HepG2 (cell line): ENCODE results near the gene EIF4E. TPM values are rescaled to one million over a fixed set of nuclear protein-coding genes. Genes with fewer than 3 reads are reported as not detected.

Experiments
- ATAC-seq: fragments of 200-7000 bp; cut with Tn5 transposase; 3 replicates; pipeline ENCODE4 v1.9.1; 2020; ENCODE audit warnings: mild to moderate bottlenecking, moderate library complexity
- BruUV-seq: library from RNA; stranded (reverse); fragments of 400-500 nt; replicated peaks from 2 replicates; lab custom pipeline; 2021; lab: Mats Ljungman, UMichigan
- CTCF ChIA-PET: fragments of 300-600 bp; formaldehyde crosslinking; extraction: SDS; loops from one replicate; lab custom pipeline; 2021; ENCODE audit warnings: low total read pairs, inconsistent platforms, low intra/inter-chr PET ratio; lab: Yijun Ruan, JAX
- POLR2A ChIA-PET: fragments of 350-600 bp; sonication (Branson Sonifier 250); formaldehyde crosslinking; loops from one replicate; lab custom pipeline; 2020; ENCODE audit warnings: antibody characterized with exemption, inconsistent platforms; lab: Yijun Ruan, JAX
- DNase-seq: peaks from one replicate; pipeline ENCODE4 v3.0.0-alpha.2; 2015; ENCODE audit warnings: low spot score
- FAIRE-seq: peaks from 3 replicates; lab custom pipeline; 2011; peaks lifted over from hg19 to GRCh38; lab: Jason Lieb, UNC
- H2AFZ ChIP-seq: one replicate; pipeline ENCODE4 v1.6.1; 2011; ENCODE audit warnings: low read length, inconsistent platforms
- H3K27ac ChIP-seq: fragments of 300-600 bp; 3 replicates; pipeline ENCODE4 v1.8.0; 2011; ENCODE audit warnings: mixed run types, mild to moderate bottlenecking, mixed read lengths, low read length, inconsistent platforms; ENCODE audit not compliant: insufficient read depth; ENCODE audit errors: extremely low read length
- H3K27me3 ChIP-seq, 2 experiments: fragments of 200-600 bp in 1 of 2; 2 replicates in 1 of 2; 3 replicates in 1 of 2; pipeline versions ENCODE4 v1.6.0 to v1.8.0; 2011; ENCODE audit warnings: low read length in 2 of 2, mild to moderate bottlenecking in 2 of 2, moderate library complexity in 2 of 2, inconsistent platforms in 1 of 2; ENCODE audit not compliant: insufficient read depth in 2 of 2, control insufficient read depth in 1 of 2
- H3K36me3 ChIP-seq, 2 experiments: fragments of 200-600 bp in 1 of 2; replicated peaks in 1 of 2; 2 replicates in 1 of 2; 3 replicates in 1 of 2; pipeline versions ENCODE4 v1.5.1 to v1.8.0; 2011; ENCODE audit warnings: low read length in 2 of 2, inconsistent platforms in 1 of 2; ENCODE audit not compliant: insufficient read depth in 2 of 2, control insufficient read depth in 1 of 2
- H3K4me1 ChIP-seq: 2 replicates; pipeline ENCODE4 v1.5.1; 2012; ENCODE audit warnings: low read length, inconsistent platforms; ENCODE audit not compliant: insufficient read depth
- H3K4me2 ChIP-seq: 2 replicates; pipeline ENCODE4 v1.6.0; 2011; ENCODE audit warnings: low read depth, low read length, inconsistent platforms
- H3K4me3 ChIP-seq, 3 experiments: fragments of 200-600 bp in 1 of 3; sonication (generic), shearing (Covaris generic) in 1 of 3; replicated peaks in 1 of 3; 2 replicates each; pipeline ENCODE4 v1.5.1; 2011 to 2016; ENCODE audit warnings: low read length in 3 of 3, inconsistent platforms in 2 of 3, low read depth in 2 of 3, mild to moderate bottlenecking in 2 of 3, control low read depth in 1 of 3, mixed read lengths in 1 of 3; ENCODE audit not compliant: insufficient read depth in 1 of 3
- H3K79me2 ChIP-seq: one replicate; pipeline ENCODE4 v1.6.1; 2011; ENCODE audit warnings: low read length, inconsistent platforms; ENCODE audit not compliant: insufficient read depth
- H3K9ac ChIP-seq: 2 replicates; pipeline ENCODE4 v1.6.0; 2011; ENCODE audit warnings: mild to moderate bottlenecking, low read depth, low read length, inconsistent platforms; ENCODE audit not compliant: insufficient read depth
- H3K9me3 ChIP-seq: 2 replicates; pipeline ENCODE4 v1.5.1; 2012; ENCODE audit warnings: mild to moderate bottlenecking, low read length
- H4K20me1 ChIP-seq: 2 replicates; pipeline ENCODE4 v1.6.0; 2011; ENCODE audit warnings: inconsistent platforms, mild to moderate bottlenecking, low read length, moderate library complexity; ENCODE audit not compliant: insufficient read depth
- ARNT2 ChIP-seq: sonication (generic); formaldehyde crosslinking; IDR thresholded peaks from 2 replicates; pipeline ENCODE4 v1.8.0; 2022; ENCODE audit warnings: mild to moderate bottlenecking, low read depth, missing genetic modification reagents, moderate library complexity
- CREB1 ChIP-seq, 2 experiments: fragments of 450-650 bp in 1 of 2; IDR thresholded peaks; 2 replicates each; pipeline ENCODE4 v1.6.1; 2016 to 2017; ENCODE audit warnings: control low read depth in 1 of 2, mild to moderate bottlenecking in 1 of 2, missing compliant biosample characterization in 1 of 2, missing genetic modification characterization in 1 of 2
- HMGXB3 ChIP-seq: sonication (generic); formaldehyde crosslinking; IDR thresholded peaks from 2 replicates; pipeline ENCODE4 v1.4.0; 2020; ENCODE audit warnings: missing genetic modification reagents, borderline replicate concordance
- MXI1 ChIP-seq: IDR thresholded peaks from 3 replicates; pipeline ENCODE4 v1.6.1; 2012; ENCODE audit warnings: low read depth, low read length, inconsistent platforms, borderline replicate concordance
- NFYC ChIP-seq: IDR thresholded peaks from 2 replicates; pipeline ENCODE4 v1.6.1; 2016; ENCODE audit warnings: missing genetic modification reagents, missing compliant biosample characterization
- NR3C1 ChIP-seq: sonication (generic); formaldehyde crosslinking; IDR thresholded peaks from 2 replicates; pipeline ENCODE4 v1.4.0; 2020; ENCODE audit warnings: missing genetic modification reagents
- PHF8 ChIP-seq: sonication (generic); formaldehyde crosslinking; IDR thresholded peaks from 2 replicates; pipeline ENCODE4 v1.5.0; 2020; ENCODE audit warnings: missing genetic modification reagents
- RARA ChIP-seq: IDR thresholded peaks from 2 replicates; pipeline ENCODE4 v1.6.1; 2016; ENCODE audit warnings: missing genetic modification reagents, missing compliant biosample characterization
- RFX5 ChIP-seq: IDR thresholded peaks from 2 replicates; pipeline ENCODE4 v1.6.1; 2011; ENCODE audit warnings: low read depth, low read length, improper control_type of control experiment
- STAT6 ChIP-seq: sonication (generic); formaldehyde crosslinking; IDR thresholded peaks from 2 replicates; pipeline ENCODE4 v1.4.0; 2020; ENCODE audit warnings: missing genetic modification reagents, mild to moderate bottlenecking, borderline replicate concordance
- TGIF2 ChIP-seq: IDR thresholded peaks from 2 replicates; pipeline ENCODE4 v1.6.1; 2016; ENCODE audit warnings: control low read depth, missing compliant biosample characterization
- U2AF2 ChIP-seq: fragments of 200-400 bp; formaldehyde crosslinking; IDR thresholded peaks from 2 replicates; pipeline ENCODE4 v1.6.1; 2017; ENCODE audit warnings: low read depth, mild to moderate bottlenecking, low read length
- ZFP36 ChIP-seq: fragments of 150-350 bp; IDR thresholded peaks from 2 replicates; pipeline ENCODE4 v1.6.1; 2018; ENCODE audit warnings: borderline replicate concordance, low read length, low read depth; ENCODE audit not compliant: partially characterized antibody
- ZKSCAN1 ChIP-seq: fragments of 150-350 bp; IDR thresholded peaks from 2 replicates; pipeline ENCODE4 v1.6.1; 2014; ENCODE audit warnings: low read length
- ZNF251 ChIP-seq: sonication (generic); formaldehyde crosslinking; IDR thresholded peaks from 2 replicates; pipeline ENCODE4 v1.9.0; 2021; ENCODE audit warnings: mild to moderate bottlenecking, missing genetic modification reagents
- ZNF703 ChIP-seq: sonication (generic); formaldehyde crosslinking; IDR thresholded peaks from 2 replicates; pipeline ENCODE4 v1.5.1; 2020; ENCODE audit warnings: missing genetic modification reagents, mild to moderate bottlenecking, moderate library complexity, borderline replicate concordance
- WGBS: methylation state at CpG from one replicate; pipeline ENCODE4 v1.1.6; 2017; ENCODE audit warnings: low lambda C conversion rate; 5-methylcytosine and 5-hydroxymethylcytosine counted together
- in situ Hi-C: cut with HindIII; loops from 2 replicates; pipeline ENCODE4 v1.10.0; 2017; ENCODE audit warnings: low pct_unique_long_range_greater_than_20kb; ENCODE audit not compliant: extremely low pct_ligation_motif_present
- intact Hi-C: fragments of 100-400 bp; cut with micrococcal nuclease; formaldehyde crosslinking; loops from one replicate; pipeline ENCODE4 v1.10.0; 2022; ENCODE audit not compliant: unreplicated experiment
- polyA plus RNA-seq, 8 experiments: library from polyadenylated mRNA; depleted of rRNA in 3 of 8; stranded (reverse) in 7 of 8; unstranded in 1 of 8; fragments of >200 nt; fragmentation: Illumina TruSeq in 4 of 8; extraction: Trizol in 4 of 8; gene quantifications; 2 replicates each; pipeline versions ENCODE4 v1.2.1 to v1.2.3, GENCODE V29; 2011 to 2016; ENCODE audit warnings: low read depth in 4 of 8, missing spikeins in 1 of 8, mixed read lengths in 1 of 8; ENCODE audit not compliant: insufficient read depth in 1 of 8
- total RNA-seq, 5 experiments: library from RNA; depleted of rRNA; stranded (reverse); fragments of >200 nt; fragmentation: Illumina TruSeq; extraction: Trizol; gene quantifications; 2 replicates each; pipeline ENCODE4 v1.2.3, GENCODE V29; 2016; ENCODE audit warnings: low read depth in 1 of 5

Gene EIF4E
- total and polyA plus RNA-seq, 2 of the 13 experiments (the other 11 are each of a cell fraction or from before 2014, with no cell fraction given), result 50.8 to 194 TPM

GRCh38 chr4:98929341-98930267 lies 671 bp upstream of the EIF4E start:
- Histone ChIP-seq H3K4me2 (peak overlapping the region; percentile 91), H4K20me1 (peaks cover 20% of the 10 kb centered on the region), H2AFZ (peak overlapping the region; percentile 92), H3K79me2 (peaks cover 40% of the 10 kb centered on the region), H3K27me3 (no peaks in the 10 kb centered on the region; a peak in 1 of 5 replicates), H3K9me3 (no peaks in the 10 kb centered on the region), H3K9ac (peak overlapping the region; percentile 83), H3K36me3 (0 out of 5 replicates have a peak, but pooled peaks cover 2 to 5% of the 10 kb centered on the region in 2 experiments), H3K27ac (peak overlapping the region; percentile 95), H3K4me1 (peaks cover 33% of the 10 kb centered on the region), H3K4me3 (peak overlapping the region; percentile 65 to 99 (median 77))
- ChIA-PET CTCF (no interaction called here), POLR2A (interaction anchor here (0.6 to 3.4 kb wide), 11 partner anchors 8 to 934 kb away, joined by 3 to 31 read pairs (median 5); partner anchors contain the start of genes ADH4, ADH5, METAP1 and RAP1GDS1)
- BruUV-seq, result TSS peak; percentile 94
- in situ Hi-C loops, result no loop called here
- 2% methylated on average over 41 of the region's 44 CpGs for WGBS
- DNase-seq, result peak; percentile 40
- FAIRE-seq, result no peak
- peak; percentile 79 for ATAC-seq
- intact Hi-C loops, result loop anchor here (1.0 to 10.0 kb wide), 6 partner anchors 66 to 786 kb away; partner anchors contain the start of genes ADH5, METAP1 and STPG2
- TF ChIP-seq PHF8 (peak; percentile 70), HMGXB3 (CRISPR knock-in tag) (no peak), ARNT2 (no peak; the same call in 1 of the 2 replicates), STAT6 (peak; percentile 80; the same call in 1 of the 2 replicates), MXI1 (peak; percentile 62; the same call in 2 of the 3 replicates), ZNF251 (CRISPR knock-in tag) (no peak), RFX5 (peak; percentile 30; the same call in 1 of the 2 replicates), U2AF2 (no peak), CREB1 (IDR thresholded peaks at IDR 0.05) (no peak), CREB1 (CRISPR knock-in tag; IDR thresholded peaks at IDR 0.05) (no peak), TGIF2 (CRISPR knock-in tag) (peak; percentile 56; the same call in 1 of the 2 replicates), ZFP36 (no peak), RARA (CRISPR knock-in tag) (no peak), ZKSCAN1 (peak; percentile 66; the same call in 1 of the 2 replicates), ZNF703 (CRISPR knock-in tag) (no peak), NR3C1 (no peak), NFYC (no peak)
